GM21529 (cell line): ENCODE results near the gene ZNF227.
"Not testable (repeated sequence)": the region's sequence is repeated elsewhere in the genome, so short reads cannot be mapped to it uniquely, and the experiment has no call there.

Source experiments
- ATAC-seq: cut with Tn5 transposase; IDR thresholded peaks from one replicate; pipeline ENCODE4 v1.9.1; 2021; ENCODE audit not compliant: unreplicated experiment

ZNF227 gene

GRCh38 chr19:44236384-44236783 lies 24.1 kb downstream of the ZNF227 start:
- ATAC-seq, result no peak

GRCh38 chr19:44252332-44252731 lies 40.0 kb downstream of the ZNF227 start:
- ATAC-seq, result not testable (repeated sequence)

DNA sequence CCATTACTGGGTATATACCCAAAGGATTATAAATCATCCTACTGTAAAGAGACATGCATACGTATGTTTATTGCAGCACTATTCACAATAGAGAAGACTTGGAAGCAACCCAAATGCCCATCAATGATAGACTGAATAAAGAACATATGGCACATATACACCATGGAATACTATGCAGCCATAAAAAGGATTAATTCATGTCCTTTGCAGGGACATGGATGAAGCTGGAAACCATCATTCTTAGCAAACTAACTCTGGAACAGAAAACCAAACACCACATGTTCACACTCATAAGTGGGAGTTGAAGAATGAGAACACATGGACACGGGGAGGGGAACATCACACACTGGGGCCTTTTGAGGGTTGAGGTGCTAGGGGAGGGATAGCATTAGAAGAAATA lies 41.1 kb downstream of the ZNF227 start:
- not testable (repeated sequence) for ATAC-seq

DNA sequence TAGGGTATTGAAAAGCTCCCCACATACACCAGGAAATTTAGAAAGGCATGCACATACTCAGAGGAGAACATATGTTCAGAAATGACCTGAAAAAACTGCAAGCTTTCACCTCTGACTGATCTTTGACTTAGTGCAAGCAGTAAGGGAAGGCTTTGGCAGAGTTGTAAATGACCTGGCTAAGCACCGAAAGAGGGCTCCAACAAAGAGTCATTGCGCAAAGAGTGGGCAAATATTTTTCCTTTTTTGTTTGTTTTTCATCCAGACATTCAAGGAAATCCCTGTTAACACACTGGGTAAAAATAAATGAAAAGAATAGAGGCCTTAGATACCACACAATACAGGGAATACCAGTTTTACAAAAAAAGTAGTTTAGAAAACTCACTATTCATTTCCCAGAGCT lies 42.2 kb downstream of the ZNF227 start:
- no peak for ATAC-seq

DNA sequence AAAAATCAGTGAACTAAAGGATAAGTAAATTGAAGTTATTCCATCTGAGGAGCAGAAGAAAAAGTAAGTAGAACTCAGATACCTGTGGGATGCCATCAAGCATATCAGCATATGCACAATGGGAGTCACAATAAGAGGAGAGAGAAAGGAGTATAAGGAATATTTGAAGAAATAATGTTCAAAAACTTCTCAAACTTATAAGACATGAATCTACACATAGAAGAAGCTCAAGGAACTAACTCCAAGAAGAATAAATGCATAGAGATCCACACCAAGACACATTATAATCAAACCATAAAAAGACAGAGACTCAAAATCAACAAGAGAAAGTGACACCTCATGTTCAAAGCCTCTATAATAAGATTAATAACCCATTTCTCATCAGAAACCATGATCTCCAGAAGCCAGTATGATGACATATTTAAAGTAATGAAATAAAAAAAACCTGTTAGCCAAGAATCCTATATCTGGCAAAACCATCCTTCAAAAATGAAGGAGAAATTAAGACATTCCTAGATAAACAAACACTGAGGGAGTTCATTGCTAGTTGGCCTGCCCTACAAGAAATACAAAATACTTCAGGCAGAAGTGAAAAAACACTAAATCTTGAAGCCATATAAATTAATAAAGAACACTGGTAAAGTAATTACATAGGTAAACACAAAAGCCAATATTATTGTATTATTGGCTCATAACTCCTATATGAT lies 43.5 kb downstream of the ZNF227 start:
- ATAC-seq, result no peak

- ATAC-seq, result no peak
These were observed 45.8 kb downstream of the ZNF227 start for GRCh38 chr19:44258136-44258535.

DNA sequence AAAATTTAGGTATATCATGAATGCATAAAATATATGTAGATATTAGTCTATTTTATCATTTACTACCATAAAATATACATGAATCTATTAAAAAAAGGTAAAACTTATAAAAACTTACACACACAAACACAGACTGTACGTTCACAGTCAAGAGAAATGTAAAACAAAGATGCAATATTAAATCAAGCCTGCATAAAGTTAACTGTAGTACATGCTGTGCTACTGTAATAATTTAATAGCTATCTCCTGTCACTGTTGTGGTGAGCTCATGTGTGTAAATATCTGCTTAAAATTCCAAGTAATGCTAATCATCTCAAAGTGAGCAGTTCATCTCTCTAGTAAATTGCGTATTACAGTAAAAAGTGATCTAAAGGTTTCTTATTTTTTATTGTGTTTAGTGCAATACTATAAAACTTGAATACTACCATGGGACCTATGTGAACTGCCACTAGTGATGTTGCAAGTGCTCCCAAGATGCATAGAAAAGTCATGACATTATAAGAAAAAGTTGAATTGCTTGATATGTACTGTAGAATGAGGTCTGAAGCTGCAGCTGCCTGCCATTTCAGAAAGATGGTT lies 46.6 kb downstream of the ZNF227 start:
- ATAC-seq, result no peak

- no peak for ATAC-seq
These were observed 48.0 kb downstream of the ZNF227 start for GRCh38 chr19:44260343-44260681.

GRCh38 chr19:44260695-44261446 lies 48.5 kb downstream of the ZNF227 start:
- ATAC-seq, result no peak

DNA sequence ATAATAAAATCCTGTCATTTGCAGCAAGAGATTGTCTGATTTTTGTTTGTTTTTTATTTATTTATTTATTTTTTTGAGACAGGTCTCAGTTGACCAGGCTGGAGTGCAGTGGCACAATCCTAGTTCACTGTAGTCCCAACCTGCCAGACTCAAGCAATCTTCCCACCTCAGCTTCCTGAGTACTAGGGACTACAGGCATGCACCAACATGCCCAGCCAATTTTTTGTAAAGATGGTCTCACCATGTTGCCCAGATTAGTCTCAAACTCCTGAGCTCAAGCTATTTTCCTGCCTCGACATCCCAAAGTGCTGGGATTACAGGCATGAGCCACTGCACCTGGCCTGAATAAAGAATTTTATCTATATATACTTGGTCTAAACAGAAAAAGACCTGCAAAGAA lies 65.0 kb downstream of the ZNF227 start:
- no peak for ATAC-seq

- ATAC-seq, result no peak
These were observed 65.9 kb downstream of the ZNF227 start for GRCh38 chr19:44278181-44278690.

GRCh38 chr19:44280916-44281315 lies 68.6 kb downstream of the ZNF227 start:
- no peak for ATAC-seq

DNA sequence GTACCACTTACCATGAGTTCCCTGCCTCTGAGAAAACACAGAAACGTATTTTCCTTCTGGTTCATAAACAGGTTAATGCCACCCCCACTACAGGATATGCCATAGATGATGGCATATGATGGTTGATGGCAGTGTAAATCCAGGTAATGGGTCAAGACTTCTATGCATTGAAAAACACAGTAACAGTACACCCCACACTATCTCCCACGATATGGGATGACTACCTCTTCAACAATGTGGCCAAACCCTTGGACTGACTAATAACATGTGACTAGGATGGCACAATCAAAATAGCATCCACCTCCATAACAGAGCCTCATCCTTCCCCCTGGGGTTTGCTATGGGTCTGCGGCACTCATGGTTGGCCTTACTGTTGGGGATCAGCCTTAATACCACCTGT lies 70.5 kb downstream of the ZNF227 start:
- no peak for ATAC-seq

GRCh38 chr19:44284968-44285367 lies 72.6 kb downstream of the ZNF227 start:
- no peak for ATAC-seq
